Measurements from ENCODE around the gene HCLS1. TPM values are rescaled to one million over a fixed set of nuclear protein-coding genes. Genes with fewer than 3 reads are reported as not detected.

The HCLS1 gene
- total RNA-seq, 1 experiment from 2014 or later, result 1.2 TPM

DNA sequence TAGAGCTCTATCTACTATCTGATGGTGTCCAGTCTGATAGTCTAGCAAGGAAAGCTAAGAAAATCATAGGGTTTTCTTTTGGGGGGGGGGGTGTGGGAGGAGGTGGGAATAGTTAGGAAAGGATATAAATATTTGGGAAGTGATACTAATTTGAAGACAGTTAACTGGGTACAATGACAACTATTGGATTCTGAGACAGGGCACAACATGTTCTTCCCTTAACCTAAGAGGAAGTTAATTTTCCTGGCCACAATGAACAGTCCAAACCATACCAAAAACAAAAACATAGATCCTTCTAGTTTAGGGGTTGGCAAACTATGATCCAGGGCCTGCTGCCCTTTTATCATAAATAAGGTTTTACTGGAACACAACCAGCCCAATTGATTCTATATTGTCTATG is 10.0 kb upstream of the HCLS1 start:
- H3K9ac ChIP-seq (ENCODE audit: extremely low read depth, insufficient read length, low read length), result no peak overlapping the region
- H4K5ac ChIP-seq (ENCODE audit: insufficient read length, low read depth, low read length), result no peak overlapping the region
- H3K4me1 Mint-ChIP-seq, result no peaks in the 10 kb centered on the region
- H3K9me3 ChIP-seq (ENCODE audit: control insufficient read depth, low read depth, low read length), result no peaks in the 10 kb centered on the region
- no peak overlapping the region for H4K8ac ChIP-seq (replicated peaks; ENCODE audit: insufficient read length, low read depth, low read length)
- H3K27ac Mint-ChIP-seq, result no peak overlapping the region
- no peak overlapping the region for H3K14ac ChIP-seq (ENCODE audit: insufficient read depth, low read length)
- H3K79me1 ChIP-seq (ENCODE audit: insufficient read depth, low read depth, low read length, poor library complexity, severe bottlenecking), result no peaks in the 10 kb centered on the region
- no peaks in the 10 kb centered on the region for H3K27me3 ChIP-seq (ENCODE audit: insufficient read depth, low read length)
- H3K79me2 ChIP-seq (ENCODE audit: insufficient read depth, low read length), result no peaks in the 10 kb centered on the region
- H2AFZ ChIP-seq (ENCODE audit: low read length), result no peak overlapping the region
- no peak overlapping the region for H3K18ac ChIP-seq (ENCODE audit: insufficient read length, low read depth, low read length)
- no peak overlapping the region for H3K56ac ChIP-seq (ENCODE audit: insufficient read length, low read depth, low read length)
- H3K4me3 Mint-ChIP-seq, result no peak overlapping the region
- no peak overlapping the region for H2BK120ac ChIP-seq (ENCODE audit: low read depth, low read length, poor library complexity, severe bottlenecking)
- no peak for DNase-seq
- H2BK20ac ChIP-seq (ENCODE audit: low read depth, low read length, poor library complexity, severe bottlenecking), result no peak overlapping the region
- no peak overlapping the region for H2BK12ac ChIP-seq (ENCODE audit: insufficient read length, low read depth, low read length)
- no peaks in the 10 kb centered on the region for H3K4me1 ChIP-seq (ENCODE audit: insufficient read depth, low read length)
- no peak overlapping the region for H3K4me2 ChIP-seq (ENCODE audit: insufficient read depth, insufficient read length, low read length)
- H3K4ac ChIP-seq (ENCODE audit: low read depth, low read length), result no peak overlapping the region
- peaks cover 12 to 66% (median 42%) of the 10 kb centered on the region in 3 experiments; a peak in 6 of 7 replicates for H3K36me3 Mint-ChIP-seq (ENCODE audit: insufficient read depth in 1 of 3, low read depth in 3 of 3)
- no peak overlapping the region for H3T11ph ChIP-seq (ENCODE audit: low read length)
- H3K23me2 ChIP-seq (ENCODE audit: insufficient read length, low read depth, low read length, poor library complexity, severe bottlenecking), result no peaks in the 10 kb centered on the region
- H3K27ac ChIP-seq (ENCODE audit: insufficient read length, low read depth, low read length), result no peak overlapping the region
- H3K9me3 Mint-ChIP-seq, result no peaks in the 10 kb centered on the region
- no peak overlapping the region for H4K91ac ChIP-seq (ENCODE audit: insufficient read length, low read depth, low read length)
- no peak overlapping the region for H2BK15ac ChIP-seq (ENCODE audit: low read depth, low read length)
- no peak overlapping the region for H2AK5ac ChIP-seq (ENCODE audit: insufficient read length, low read length)
- TF ChIP-seq, protein P1, sequence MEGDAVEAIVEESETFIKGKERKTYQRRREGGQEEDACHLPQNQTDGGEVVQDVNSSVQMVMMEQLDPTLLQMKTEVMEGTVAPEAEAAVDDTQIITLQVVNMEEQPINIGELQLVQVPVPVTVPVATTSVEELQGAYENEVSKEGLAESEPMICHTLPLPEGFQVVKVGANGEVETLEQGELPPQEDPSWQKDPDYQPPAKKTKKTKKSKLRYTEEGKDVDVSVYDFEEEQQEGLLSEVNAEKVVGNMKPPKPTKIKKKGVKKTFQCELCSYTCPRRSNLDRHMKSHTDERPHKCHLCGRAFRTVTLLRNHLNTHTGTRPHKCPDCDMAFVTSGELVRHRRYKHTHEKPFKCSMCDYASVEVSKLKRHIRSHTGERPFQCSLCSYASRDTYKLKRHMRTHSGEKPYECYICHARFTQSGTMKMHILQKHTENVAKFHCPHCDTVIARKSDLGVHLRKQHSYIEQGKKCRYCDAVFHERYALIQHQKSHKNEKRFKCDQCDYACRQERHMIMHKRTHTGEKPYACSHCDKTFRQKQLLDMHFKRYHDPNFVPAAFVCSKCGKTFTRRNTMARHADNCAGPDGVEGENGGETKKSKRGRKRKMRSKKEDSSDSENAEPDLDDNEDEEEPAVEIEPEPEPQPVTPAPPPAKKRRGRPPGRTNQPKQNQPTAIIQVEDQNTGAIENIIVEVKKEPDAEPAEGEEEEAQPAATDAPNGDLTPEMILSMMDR (conservative IDR thresholded peaks at IDR 0.05), result no peak
- H3K23ac ChIP-seq (ENCODE audit: insufficient read length, low read depth, low read length), result no peak overlapping the region
- H4K20me1 ChIP-seq (ENCODE audit: control insufficient read depth, insufficient read depth, insufficient read length), result no peaks in the 10 kb centered on the region
- no peak overlapping the region for H2BK5ac ChIP-seq (ENCODE audit: insufficient read length, low read length)
- no peaks in the 10 kb centered on the region for H3K27me3 Mint-ChIP-seq (ENCODE audit: low read depth)

Measured in H9 (cell line).